ACHN (cell line): ENCODE data around the gene PPP3CA.
"Not testable (repeated sequence)": the region's sequence is repeated elsewhere in the genome, so short reads cannot be mapped to it uniquely, and the experiment has no call there.

Source experiments
- DNase-seq: peaks from one replicate; pipeline ENCODE4 v3.0.0-alpha.2; 2015
- in situ Hi-C: cut with HindIII; loops from 2 replicates; pipeline ENCODE4 v1.10.0; 2017; ENCODE audit warnings: low sequenced_read_pairs, low pct_ligation_motif_present, low pct_unique_long_range_greater_than_20kb

The PPP3CA gene

DNA sequence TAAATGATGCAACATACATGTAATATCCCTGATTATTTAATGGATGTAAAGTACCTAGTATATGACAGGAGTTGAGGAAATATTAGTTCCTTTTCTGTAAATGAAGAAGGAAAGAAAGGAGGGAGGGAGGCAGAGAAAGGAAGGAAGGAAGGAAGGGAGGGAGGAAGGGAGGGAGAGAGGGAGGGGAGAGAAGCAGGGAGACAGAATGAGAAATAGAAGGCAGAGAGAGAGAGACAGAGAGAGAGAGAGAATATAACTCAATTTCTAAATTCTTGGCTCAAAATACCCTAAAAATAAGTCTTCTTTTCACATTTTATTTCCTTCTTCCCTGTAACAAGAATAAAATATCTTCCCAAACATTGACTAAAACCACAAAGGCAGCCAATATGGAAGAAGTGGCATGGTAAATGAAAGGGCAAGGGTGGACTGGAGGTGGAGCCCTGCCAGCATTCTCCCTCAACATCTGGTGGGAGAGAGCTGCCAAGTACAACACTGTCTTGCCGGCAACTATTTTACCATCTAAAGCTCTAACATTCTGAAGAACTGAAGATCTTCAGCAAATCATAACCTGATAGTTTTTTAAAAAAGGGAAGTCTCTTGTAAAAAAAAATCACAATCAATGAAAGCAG is 245.1 kb downstream of the PPP3CA start:
- in situ Hi-C loops, result no loop called here
- no peak for DNase-seq

DNA sequence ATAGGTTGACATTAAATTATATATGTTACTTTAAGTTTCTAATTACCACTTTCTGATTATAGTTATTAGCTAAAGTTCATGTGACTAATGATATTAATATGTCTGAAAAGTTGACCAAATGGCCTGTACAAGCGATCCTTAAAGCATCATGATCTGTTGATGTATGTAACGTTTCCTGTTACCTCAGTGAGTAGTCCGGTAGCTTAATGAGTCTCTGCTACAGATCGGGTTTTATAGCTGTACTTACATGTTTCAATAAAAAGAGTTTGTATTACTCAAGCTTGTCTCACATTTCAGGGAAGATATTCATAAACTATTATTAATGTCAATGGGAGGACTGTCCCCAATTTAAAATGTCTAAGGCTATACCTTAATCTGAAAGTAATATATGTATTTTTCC is 246.3 kb downstream of the PPP3CA start:
- no peak for DNase-seq
- in situ Hi-C loops, result no loop called here

- in situ Hi-C loops, result no loop called here
These were observed 248.5 kb downstream of the PPP3CA start for GRCh38 chr4:101098666-101099400.

DNA sequence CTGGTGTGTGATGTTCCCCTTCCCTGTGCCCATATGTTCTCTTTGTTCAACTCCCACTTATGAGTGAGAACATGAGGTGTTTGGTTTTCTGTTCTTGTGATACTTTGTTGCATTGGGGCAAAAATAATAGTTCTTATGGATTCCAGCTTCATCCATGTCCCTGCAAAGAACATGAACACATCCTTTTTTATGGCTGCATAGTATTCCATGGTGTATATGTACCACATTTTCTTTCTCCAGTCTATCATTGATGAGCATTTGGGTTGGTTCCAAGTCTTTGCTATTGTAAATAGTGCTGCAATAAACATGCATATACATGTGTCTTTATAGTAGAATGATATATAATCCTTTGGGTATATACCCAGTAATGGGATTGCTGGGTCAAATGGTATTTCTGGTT is 254.7 kb downstream of the PPP3CA start:
- DNase-seq, in situ Hi-C loops: not testable (repeated sequence)

More at GRCh38 chr4:101098666-101099400, 248.5 kb downstream of the PPP3CA start:
- no peak for DNase-seq

GRCh38 chr4:101089168-101089567 is 258.2 kb downstream of the PPP3CA start:
- in situ Hi-C loops, result no loop called here
- no peak for DNase-seq

DNA sequence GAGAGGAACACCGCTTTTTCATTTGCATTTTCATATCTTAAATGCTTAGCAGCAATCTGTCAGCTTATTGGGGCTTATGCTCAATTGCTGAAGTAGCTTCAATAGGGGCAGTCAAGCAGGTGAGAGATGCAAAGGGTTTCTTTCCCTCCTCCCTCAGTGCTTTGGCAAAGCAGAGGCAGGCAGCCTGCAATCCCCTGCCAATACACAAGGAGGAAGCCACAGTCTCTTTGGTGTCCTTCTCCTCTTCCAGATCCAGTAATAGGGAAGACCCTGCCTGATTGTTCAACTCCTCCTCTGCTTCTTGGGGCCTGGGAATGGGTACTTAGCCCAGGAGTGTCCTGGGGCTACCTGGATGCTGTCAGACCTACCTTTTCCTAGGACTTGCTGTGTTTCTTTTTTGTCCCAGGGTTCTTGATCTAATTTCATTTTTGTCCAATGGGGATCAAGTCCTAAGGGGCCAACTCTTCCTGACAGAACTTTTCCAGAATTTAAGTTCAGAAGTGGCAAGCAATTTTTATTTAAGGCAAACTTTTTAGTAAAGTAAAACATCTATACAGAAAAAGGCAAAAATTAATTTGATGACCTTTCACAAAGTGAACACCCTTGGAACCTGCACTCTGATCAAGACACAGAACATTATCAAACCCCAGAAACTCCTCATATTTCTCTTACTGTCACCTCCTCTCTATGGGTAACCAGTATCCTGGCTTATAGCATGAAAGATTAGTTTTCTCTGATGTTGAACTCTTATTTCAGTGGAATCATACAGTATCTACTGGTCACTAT is 260.3 kb downstream of the PPP3CA start:
- DNase-seq, result no peak
- in situ Hi-C loops, result no loop called here

GRCh38 chr4:101083131-101083530 is 264.2 kb downstream of the PPP3CA start:
- in situ Hi-C loops, result no loop called here
- DNase-seq, result no peak

DNA sequence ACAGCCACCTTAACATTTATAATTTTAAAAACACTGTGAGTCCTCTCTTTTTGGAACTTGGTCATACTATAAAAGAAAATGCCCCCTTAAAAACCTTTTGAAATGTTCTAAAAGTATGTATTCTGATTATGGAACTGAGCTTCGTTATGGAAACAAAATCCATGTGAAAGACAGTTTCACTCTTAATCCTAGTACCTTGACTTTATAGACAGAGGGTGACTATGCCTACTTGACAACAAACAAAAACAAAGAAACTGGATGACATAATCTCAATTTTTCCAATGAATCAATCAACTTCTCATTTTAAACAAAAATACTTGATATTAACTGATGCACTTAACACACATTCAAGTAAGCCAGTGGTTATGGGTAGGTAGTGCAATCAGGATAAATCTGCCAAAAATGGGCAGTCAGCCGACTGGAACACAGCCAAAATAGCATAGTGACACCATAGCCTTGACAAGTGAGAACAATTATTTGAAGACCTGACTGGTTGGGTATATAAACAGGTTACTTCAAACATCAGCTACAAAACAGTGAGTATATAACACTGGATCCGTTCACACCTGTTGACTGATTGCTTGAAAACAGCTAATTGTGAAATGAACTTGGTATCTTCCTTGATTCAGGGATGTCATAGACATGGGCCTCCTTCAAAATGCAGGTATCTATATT is 265.5 kb downstream of the PPP3CA start:
- in situ Hi-C loops, result no loop called here
- DNase-seq, result no peak

DNA sequence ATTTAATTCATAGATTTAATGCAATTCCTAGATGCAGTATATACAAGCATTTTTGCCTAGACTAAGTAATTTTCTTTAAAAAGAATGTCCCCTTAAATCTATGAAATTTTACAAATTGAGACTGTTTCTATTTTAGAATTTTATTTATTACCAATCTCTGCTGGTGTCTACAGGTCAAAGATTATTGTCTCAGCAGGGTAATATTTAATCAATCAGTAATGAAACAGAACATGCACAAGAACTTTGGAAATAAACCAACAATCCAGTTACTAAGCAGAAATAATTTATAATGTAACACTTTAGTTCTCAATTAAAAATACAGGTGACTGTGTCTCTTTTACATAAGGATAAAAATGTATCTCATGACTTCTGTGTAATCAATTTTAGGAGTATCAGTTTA is 266.2 kb downstream of the PPP3CA start:
- DNase-seq, result no peak
- in situ Hi-C loops, result no loop called here

GRCh38 chr4:101078950-101079349 is 268.4 kb downstream of the PPP3CA start:
- in situ Hi-C loops, result no loop called here
- DNase-seq, result no peak

DNA sequence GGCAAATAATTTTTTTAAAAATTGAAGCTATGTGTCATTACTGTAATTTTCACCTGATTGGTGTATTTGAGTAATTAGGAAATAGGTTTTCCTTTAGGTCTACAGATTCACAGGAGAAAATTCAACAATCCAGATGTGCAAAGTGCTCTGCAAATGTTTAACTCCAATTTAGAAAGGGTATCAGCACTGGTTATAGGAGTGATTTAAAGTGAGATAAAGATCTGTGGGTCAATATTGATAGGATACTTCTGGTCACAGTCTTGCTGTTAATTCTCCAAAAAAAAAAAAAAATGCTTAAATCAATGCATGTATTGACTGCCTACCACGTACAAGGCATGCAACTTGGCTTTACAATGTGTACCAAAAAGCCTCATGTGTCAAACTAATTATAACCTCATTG is 271.3 kb downstream of the PPP3CA start:
- no peak for DNase-seq
- in situ Hi-C loops, result no loop called here

DNA sequence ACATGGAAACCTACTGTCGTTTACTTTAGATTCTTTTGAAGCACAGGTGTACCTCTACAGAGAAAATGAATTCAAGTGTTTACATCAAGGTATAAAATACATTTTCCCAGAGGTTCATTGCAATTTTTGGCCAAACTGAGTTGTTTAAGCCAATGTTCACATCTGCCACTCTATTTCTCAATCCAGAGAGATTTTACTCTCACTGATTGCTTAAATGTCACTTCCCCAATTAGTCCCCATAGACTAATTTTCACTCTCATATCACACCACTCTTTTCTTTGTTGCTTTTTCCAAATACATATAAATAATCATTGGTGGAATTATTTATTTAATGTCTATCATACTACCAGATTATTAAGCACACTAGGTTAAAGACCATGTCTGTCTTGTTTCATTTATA is 271.8 kb downstream of the PPP3CA start:
- in situ Hi-C loops, result no loop called here
- no peak for DNase-seq

DNA sequence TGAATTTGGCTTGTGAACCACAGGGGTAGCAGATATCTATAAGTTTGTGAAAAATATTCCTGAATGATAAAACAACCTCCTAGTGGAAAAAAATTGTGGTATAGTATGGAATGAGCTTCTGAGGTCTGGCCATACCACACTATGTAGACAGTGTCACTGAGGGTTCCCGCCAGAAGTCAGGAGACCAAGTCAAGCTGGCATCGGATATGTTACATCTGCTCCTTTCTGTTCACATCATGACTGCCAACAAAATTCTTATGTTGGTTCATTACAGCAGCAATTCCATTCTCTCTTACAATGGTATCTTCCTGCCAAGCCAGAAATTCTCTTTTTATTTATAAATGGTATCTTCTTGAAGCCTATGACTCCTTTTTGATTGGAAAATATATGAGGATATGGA is 273.0 kb downstream of the PPP3CA start:
- no peak for DNase-seq
- in situ Hi-C loops, result no loop called here

DNA sequence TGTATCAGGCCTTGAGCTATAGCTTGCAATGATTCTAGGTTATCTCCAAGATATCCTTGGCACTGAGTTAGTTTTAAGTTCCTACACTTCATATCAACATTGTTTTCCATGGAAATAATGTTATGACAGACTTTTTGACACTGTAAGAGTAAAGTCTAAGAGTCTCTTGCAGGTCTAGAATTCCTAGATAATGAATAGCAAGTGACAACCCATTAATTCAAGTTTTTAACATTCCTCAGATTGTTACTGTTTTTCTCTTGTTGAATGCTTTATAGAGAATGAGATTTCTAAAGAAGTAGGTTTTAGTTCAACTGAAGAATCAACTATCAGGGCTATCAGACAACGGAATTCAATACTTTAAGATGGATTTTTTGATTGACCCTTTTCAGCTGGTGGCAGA is 276.1 kb downstream of the PPP3CA start:
- DNase-seq, result no peak
- in situ Hi-C loops, result no loop called here

- in situ Hi-C loops, result no loop called here
- no peak for DNase-seq
These were observed 279.2 kb downstream of the PPP3CA start for GRCh38 chr4:101068115-101068514.

DNA sequence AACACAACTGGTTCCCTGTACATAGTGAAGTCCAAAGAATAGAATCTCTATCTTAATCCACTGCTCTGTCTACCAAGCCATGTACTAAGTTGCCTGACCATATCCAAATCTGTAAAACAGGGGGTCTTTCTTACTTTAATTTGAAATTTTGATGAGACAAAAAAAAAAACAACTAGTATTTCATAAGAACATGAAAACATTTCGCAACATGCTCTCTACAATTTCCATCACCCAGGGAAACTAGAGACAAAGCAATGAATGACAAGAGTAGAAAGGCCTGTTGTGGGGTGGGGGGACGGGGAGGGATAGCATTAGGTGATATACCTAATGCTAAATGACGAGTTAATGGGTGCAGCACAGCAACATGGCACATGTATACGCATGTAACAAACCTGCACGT is 279.9 kb downstream of the PPP3CA start:
- in situ Hi-C loops, result no loop called here

GRCh38 chr4:101066626-101067170 is 280.6 kb downstream of the PPP3CA start:
- in situ Hi-C loops, result no loop called here

More for the DNA sequence above, 279.9 kb downstream of the PPP3CA start:
- no peak for DNase-seq

DNA sequence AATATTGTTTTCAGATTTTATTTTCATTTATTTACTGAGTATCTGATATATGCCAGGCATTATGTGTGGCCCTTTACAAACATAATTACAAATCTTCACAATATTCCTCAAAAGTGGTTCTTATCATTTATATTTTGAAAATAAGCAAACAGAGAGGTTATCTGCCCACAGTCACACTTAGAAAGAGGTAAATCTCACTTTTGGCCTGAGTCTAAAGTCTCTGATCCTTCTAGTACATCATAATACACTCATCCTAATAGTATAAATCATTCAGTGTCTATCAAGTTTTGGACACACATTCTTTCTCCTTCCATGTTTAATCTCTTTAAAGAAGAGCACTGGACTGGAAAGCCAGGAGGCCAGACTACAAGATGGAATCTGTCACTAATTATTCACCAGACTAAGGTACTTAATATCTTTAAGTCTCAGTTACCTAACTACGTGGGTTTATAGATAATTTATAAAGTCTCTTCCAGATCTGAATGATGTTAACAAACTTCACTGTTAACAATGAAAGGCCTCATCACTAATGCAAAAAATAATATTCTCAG is 281.3 kb downstream of the PPP3CA start:
- DNase-seq, result no peak
- in situ Hi-C loops, result no loop called here

More at GRCh38 chr4:101066626-101067170, 280.6 kb downstream of the PPP3CA start:
- DNase-seq, result no peak
